NCI-H345 treated with DMSO at 0.1 percent for 48 hours (cell line): ENCODE measurements around the gene VWA3B.

ENCODE experiments used
- DNase-seq: peaks from one replicate; lab custom pipeline; 2025; ENCODE audit not compliant: unreplicated experiment; lab: John Stamatoyannopoulos, UW

Gene VWA3B

GRCh38 chr2:98324181-98324580, 237.2 kb downstream of the VWA3B start:
- no peak for DNase-seq

DNA sequence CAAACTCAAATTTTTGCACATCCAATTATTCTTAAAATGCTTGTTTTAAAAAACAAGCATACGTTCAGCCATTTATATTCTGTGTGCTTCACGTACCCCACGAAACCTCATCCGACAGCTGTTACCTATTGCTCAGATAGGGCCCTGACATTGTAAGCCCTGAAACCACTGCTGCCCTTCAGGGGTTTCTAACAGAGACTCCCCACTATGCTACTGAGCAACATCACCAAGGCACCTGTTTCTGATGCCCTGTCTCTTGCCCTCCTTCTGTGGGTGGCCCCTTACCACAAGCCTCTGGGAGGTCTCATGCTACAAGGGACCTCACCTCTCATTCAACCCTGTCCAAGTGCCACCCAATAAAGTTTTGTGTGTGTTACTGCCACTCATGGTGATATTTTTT, 240.8 kb downstream of the VWA3B start:
- no peak for DNase-seq

DNA sequence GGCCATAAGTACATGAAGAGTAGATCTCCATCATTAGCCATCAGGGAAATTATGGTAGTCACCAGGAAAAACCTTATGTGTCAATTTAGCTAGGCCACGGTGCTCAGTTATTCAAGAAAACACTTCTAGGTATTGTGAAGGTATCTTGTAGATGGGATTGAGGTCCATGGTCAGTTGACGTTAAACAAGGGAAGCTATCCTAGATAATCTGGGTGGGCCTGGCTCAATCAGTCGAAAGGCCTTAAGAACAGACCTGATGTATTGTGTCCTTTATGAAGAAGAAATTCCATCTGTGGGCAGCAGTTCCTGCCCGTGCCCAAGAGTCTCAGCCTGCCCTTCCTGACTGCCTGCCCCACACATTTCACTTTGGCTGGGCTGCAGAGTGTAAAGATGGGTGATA, 242.6 kb downstream of the VWA3B start:
- DNase-seq: no peak

GRCh38 chr2:98332989-98333388, 246.0 kb downstream of the VWA3B start:
- no peak for DNase-seq

GRCh38 chr2:98333922-98334321, 247.0 kb downstream of the VWA3B start:
- DNase-seq: no peak

GRCh38 chr2:98334439-98335078, 247.6 kb downstream of the VWA3B start:
- peak; percentile 95 for DNase-seq

GRCh38 chr2:98335271-98335670, 248.3 kb downstream of the VWA3B start:
- DNase-seq: peak; percentile 28

DNA sequence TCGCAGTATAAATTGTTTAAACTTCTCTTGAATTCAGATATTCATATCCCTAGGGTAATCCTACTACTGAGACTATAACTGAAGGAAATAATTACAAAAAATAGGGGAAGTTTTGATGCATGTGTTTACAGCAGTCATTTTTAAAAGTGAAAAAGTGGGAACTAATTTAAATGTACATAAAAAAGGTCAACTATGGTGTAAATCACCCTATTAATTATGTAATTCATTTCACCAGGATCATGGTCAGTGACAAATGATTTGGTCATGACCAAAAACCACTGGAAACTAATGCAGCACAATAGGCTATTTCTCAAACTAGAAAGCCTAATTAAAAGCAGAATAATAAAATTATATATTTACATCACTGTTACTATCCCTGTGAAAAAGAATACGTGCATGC, 254.3 kb downstream of the VWA3B start:
- no peak for DNase-seq

DNA sequence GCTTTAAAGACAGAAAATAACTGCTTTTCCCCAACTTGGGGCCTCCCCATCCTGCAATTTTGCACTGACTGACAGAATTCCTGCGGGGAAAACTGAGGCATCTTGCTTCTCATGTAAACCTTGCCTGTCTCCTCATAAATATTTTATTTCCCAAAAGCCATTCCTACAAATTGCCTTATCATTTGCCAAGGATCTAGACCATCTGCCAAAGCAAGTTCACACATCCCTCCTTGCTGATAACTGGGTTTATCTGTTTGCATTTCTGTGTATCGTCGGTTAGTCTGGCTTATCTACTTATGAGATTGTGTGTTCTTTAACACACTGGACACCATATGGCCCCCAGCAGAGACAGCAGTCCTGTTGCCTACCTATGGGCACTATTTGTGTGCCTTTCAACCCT, 256.3 kb downstream of the VWA3B start:
- DNase-seq: no peak

GRCh38 chr2:98346311-98347236, 259.6 kb downstream of the VWA3B start, which contains the start of gene CNGA3:
Gene CNGA3, plus strand, starts transcription at chr2:98346456. Its CDS starts 23,520 bp downstream, at chr2:98369976.
- DNase-seq: no peak

DNA sequence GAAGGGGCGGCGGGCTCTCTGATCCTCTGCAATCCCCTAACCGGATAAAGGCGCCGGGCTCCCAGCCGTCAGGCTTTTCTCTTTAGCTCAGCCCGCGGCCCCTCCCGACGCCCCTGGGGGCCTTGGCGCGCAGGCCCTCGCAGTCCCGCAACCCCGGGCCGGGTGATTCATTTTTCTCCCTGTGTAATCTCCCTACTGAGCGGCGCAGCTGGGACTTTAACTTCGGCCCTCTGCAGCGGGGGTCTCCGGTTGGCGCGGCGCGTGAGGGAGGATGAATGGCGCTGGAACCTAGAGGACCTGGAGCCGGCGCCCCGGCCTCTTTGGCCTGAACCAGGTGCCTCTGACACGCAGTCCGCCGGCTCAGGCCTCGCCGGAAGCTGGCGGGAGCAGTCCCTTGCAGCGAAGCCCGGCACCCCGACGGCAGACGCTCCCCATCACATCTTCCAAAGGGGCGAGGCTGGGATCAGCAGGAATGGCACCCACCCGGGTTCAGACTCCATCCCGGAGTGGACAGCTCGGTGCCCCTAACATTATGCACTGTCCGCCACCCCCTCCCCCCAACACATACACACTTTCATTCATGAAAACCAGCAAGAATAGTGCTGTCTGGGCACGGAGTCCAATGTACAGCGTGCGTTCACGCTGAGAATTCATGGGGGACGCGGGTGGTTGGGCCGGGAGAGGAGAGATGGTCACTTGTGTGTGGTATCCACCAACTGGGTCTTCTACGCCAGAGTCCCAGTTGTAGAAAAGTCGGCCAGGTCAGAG, 260.5 kb downstream of the VWA3B start:
- DNase-seq: no peak

DNA sequence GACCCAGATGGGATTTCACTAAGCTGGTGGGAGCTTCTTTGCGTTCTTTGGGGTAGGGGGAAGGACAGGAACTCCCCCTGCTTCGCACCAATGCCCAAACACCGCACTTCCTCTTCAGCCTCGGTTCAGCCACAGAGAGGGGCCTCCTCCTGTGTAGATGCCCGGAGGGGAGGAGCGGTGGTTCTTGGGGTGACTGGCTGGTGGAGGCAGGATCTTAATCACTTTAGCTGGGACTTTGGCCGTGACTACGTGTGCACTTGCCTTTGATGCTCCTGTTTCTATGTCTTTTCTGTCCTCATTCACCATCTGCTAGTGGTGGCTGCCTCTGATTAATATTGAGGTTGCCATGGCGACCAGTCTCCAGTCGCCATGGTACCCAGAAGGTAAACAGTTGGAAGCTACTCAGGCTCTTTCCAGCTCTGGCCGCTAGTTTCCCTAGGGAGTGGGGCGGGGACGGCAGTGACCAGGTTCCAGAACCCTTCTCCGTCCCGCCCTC, 261.1 kb downstream of the VWA3B start:
- DNase-seq: no peak

DNA sequence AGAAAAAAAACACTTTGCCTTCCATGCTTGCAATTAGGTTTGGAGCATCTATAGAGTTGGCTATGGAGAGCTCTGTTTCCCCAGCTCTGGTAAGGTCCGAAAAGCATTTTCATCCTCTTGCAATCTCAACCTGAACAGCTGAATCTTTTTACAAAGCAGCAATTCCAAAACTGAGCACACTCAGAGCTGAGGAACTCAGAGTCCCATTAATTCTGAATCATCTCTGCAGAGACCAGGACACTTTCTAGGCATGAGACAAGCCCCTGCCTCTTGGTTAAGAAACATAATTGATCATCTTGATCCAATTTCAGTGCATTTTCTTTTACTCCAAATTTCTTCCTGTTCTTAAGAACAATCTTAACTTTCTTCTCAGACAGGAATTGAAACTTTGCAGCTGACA, 263.4 kb downstream of the VWA3B start:
- DNase-seq: no peak

DNA sequence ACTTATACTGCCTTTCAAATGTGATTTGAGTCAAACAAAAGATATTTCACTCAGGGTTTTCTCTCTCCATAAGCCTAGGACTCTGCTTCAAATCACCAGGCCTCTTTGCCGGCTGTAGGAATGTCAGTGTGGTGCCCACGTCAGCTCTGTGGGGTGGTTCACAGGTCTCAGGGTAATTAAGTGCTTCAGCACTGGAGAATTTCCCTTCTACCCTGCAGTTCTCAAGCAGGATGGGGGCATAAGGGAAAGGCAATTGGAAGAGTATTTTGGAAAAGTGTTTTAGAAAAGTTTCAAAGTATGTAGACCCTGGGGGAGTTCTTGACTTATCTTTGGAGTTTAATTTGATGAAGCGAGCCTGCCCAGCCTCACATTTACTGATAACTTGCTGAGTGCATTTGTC, 268.9 kb downstream of the VWA3B start:
- DNase-seq: no peak

DNA sequence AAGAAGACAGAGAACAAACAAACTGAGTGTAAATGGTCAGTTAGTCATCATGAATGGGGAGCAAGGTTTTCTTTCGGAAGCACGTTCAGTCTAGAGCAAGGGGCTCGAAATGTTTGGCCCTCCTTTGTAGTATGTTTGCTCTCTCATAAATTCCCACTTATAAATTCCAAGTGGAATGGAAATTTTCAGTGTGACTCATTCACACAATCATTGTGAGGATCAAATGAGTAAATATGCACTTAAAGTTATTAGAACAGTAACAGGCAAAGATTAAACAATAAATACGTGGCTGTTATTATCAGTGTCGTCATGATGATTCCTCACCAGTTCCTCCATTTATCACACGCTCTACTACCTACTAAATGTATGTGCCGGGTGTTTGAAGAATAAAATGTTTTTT, 269.8 kb downstream of the VWA3B start:
- DNase-seq: no peak

DNA sequence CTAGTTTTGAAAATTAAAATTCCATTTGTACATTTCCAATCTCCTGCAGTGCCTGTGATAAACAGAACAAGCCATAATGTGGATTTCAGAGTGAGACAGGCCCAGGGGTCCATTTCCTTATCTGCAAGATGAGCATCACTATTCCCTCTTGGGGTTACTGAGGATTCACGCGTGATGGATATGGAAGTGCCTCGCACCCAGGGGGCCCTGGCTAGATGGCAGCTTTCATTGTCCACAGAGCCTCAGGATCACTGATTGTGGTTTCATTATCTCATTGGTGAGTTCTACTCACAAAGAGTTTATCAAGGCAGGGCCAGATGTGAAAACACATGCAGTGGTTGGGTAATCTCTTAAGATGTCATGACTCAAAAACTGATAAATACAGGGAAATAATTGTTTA, 270.9 kb downstream of the VWA3B start:
- DNase-seq: no peak

DNA sequence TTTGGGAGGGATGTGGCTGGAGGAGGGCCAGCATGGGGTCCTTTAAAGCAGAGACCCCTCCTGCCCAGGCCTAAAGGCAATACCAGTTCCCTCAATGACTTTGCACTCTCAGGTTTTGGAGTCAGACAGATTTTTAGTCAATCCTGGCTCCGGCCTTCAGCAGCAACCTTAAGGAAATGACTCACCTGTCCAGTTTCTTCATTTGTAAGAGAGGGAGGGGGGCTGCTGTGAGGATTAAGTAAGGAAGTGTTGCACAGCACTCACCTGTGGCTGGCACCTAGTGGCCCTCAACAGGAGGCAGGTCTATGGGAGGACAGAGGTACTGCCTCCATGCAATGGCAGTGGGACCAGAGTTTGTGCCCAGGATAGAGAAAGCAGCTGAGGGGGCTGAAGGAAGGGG, 273.0 kb downstream of the VWA3B start:
- no peak for DNase-seq
